ENCODE measurements around the gene PDE4D. TPM values are rescaled to one million over a fixed set of nuclear protein-coding genes. Genes with fewer than 3 reads are reported as not detected.

Gene PDE4D
- total RNA-seq, 1 donor from 2014 or later: 28.2 TPM

GRCh38 chr5:59188419-59189225 is 704.9 kb downstream of the PDE4D start:
- peak; percentile 94 for TF ChIP-seq CTCF (IDR thresholded peaks at IDR 0.05)
- POLR2A ChIA-PET: no interaction called here
- H3K27me3 Mint-ChIP-seq: peaks cover 3% of the 10 kb centered on the region
- H3K27ac Mint-ChIP-seq: no peak overlapping the region
- H3K4me3 Mint-ChIP-seq: peak overlapping the region; percentile 48
- H3K4me1 Mint-ChIP-seq: peaks cover 6% of the 10 kb centered on the region
- intact Hi-C loops (cut with micrococcal nuclease): loop anchor here (1.0 to 10.0 kb wide), 7 partner anchors 179 to 1476 kb away; no protein-coding TSS in a partner anchor
- DNase-seq: peak; percentile 21
- CTCF ChIA-PET: interaction anchor here (0.7 to 4.9 kb wide), 24 partner anchors 8 to 1780 kb away, joined by 3 to 75 read pairs (median 4); no protein-coding TSS in a partner anchor
- no peaks in the 10 kb centered on the region for H3K9me3 Mint-ChIP-seq
- ATAC-seq (ENCODE audit: low read depth): peak; percentile 54
- no peaks in the 10 kb centered on the region for H3K36me3 Mint-ChIP-seq (ENCODE audit: low read depth)

GRCh38 chr5:59187857-59188256 is 705.7 kb downstream of the PDE4D start:
- Mint-ChIP-seq H3K36me3 (ENCODE audit: low read depth) (no peaks in the 10 kb centered on the region), H3K27ac (no peak overlapping the region), H3K4me3 (no peak overlapping the region), H3K4me1 (peaks cover 6% of the 10 kb centered on the region), H3K9me3 (no peaks in the 10 kb centered on the region), H3K27me3 (peaks cover 3% of the 10 kb centered on the region)
- intact Hi-C loops (cut with micrococcal nuclease): loop anchor here (1.0 to 10.0 kb wide), 7 partner anchors 179 to 1477 kb away; no protein-coding TSS in a partner anchor
- DNase-seq (no peak), ATAC-seq (ENCODE audit: low read depth) (no peak)
- ChIA-PET CTCF (interaction anchor here (0.7 to 4.9 kb wide), 19 partner anchors 8 to 613 kb away, joined by 3 to 75 read pairs (median 5); no protein-coding TSS in a partner anchor), POLR2A (no interaction called here)
- no peak for TF ChIP-seq CTCF (IDR thresholded peaks at IDR 0.05)

- no peaks in the 10 kb centered on the region for H3K36me3 Mint-ChIP-seq (ENCODE audit: low read depth)
- intact Hi-C loops (cut with micrococcal nuclease): loop anchor here (10.0 kb wide), 1 partner anchor 1478 kb away; no protein-coding TSS in a partner anchor
- H3K27ac Mint-ChIP-seq: no peak overlapping the region
- H3K4me1 Mint-ChIP-seq: peaks cover 6% of the 10 kb centered on the region
- CTCF ChIA-PET: interaction anchor here (0.9 to 4.9 kb wide), 5 partner anchors 12 to 194 kb away, joined by 3 to 75 read pairs (median 4); no protein-coding TSS in a partner anchor
- TF ChIP-seq CTCF (IDR thresholded peaks at IDR 0.05): no peak
- POLR2A ChIA-PET: no interaction called here
- no peaks in the 10 kb centered on the region for H3K9me3 Mint-ChIP-seq
- H3K27me3 Mint-ChIP-seq: peaks cover 3% of the 10 kb centered on the region
- DNase-seq (no peak), ATAC-seq (ENCODE audit: low read depth) (no peak)
- no peak overlapping the region for H3K4me3 Mint-ChIP-seq
These were observed 706.9 kb downstream of the PDE4D start for GRCh38 chr5:59186623-59187022.

- peaks cover 3% of the 10 kb centered on the region for H3K27me3 Mint-ChIP-seq
- peaks cover 6% of the 10 kb centered on the region for H3K4me1 Mint-ChIP-seq
- no peak overlapping the region for H3K4me3 Mint-ChIP-seq
- TF ChIP-seq CTCF (IDR thresholded peaks at IDR 0.05): no peak
- no peaks in the 10 kb centered on the region for H3K9me3 Mint-ChIP-seq
- intact Hi-C loops (cut with micrococcal nuclease): loop anchor here (10.0 kb wide), 1 partner anchor 1479 kb away; no protein-coding TSS in a partner anchor
- H3K36me3 Mint-ChIP-seq (ENCODE audit: low read depth): no peaks in the 10 kb centered on the region
- POLR2A ChIA-PET: interaction anchor here (0.8 kb wide), 1 partner anchor 474 kb away, joined by 3 read pairs; no protein-coding TSS in a partner anchor
- DNase-seq (no peak), ATAC-seq (ENCODE audit: low read depth) (no peak)
- no peak overlapping the region for H3K27ac Mint-ChIP-seq
- CTCF ChIA-PET: interaction anchor here (0.9 to 1.6 kb wide), 3 partner anchors 11 to 195 kb away, joined by 3 to 4 read pairs (median 3); no protein-coding TSS in a partner anchor
These were observed 707.7 kb downstream of the PDE4D start for GRCh38 chr5:59185757-59186385.

- peaks cover 3% of the 10 kb centered on the region for H3K36me3 Mint-ChIP-seq (ENCODE audit: low read depth)
- no peak overlapping the region for H3K4me3 Mint-ChIP-seq
- H3K27ac Mint-ChIP-seq: no peak overlapping the region
- ChIA-PET POLR2A (no interaction called here), CTCF (no interaction called here)
- intact Hi-C loops (cut with micrococcal nuclease): loop anchor here (10.0 kb wide), 1 partner anchor 1480 kb away; no protein-coding TSS in a partner anchor
- no peak for DNase-seq
- TF ChIP-seq CTCF (IDR thresholded peaks at IDR 0.05): no peak
- peaks cover 3% of the 10 kb centered on the region for H3K27me3 Mint-ChIP-seq
- peaks cover 11% of the 10 kb centered on the region for H3K4me1 Mint-ChIP-seq
- ATAC-seq (ENCODE audit: low read depth): no peak
- H3K9me3 Mint-ChIP-seq: no peaks in the 10 kb centered on the region
These were observed 708.8 kb downstream of the PDE4D start for GRCh38 chr5:59184769-59185168.
